ENCODE data around the gene SUPT6H. TPM values are rescaled to one million over a fixed set of nuclear protein-coding genes. Genes with fewer than 3 reads are reported as not detected.
A peak's percentile ranks its signal among the peaks of the same experiment; 100 is the strongest.

The SUPT6H gene
- total RNA-seq (100 to 1,000 TPM in 1 of 5 donors, 10 to 100 TPM in 4; 46.0 to 135 (median 89.2) TPM), polyA plus RNA-seq (10 to 100 TPM; 16.9 to 19.1 (median 17.7) TPM)
- long read RNA-seq, donor 1 = 0 reads
- long read RNA-seq, donor 2, full-length matches to known transcripts = 1 of 1 reads
- long read RNA-seq, donor 2, partial matches to known transcripts = 0 of 1 reads
- long read RNA-seq, donor 2, other reads (novel, unspliced or antisense) = 0 of 1 reads
- long read RNA-seq, donor 3, partial matches to known transcripts = 5 of 5 reads
- long read RNA-seq, donor 3, other reads (novel, unspliced or antisense) = 0 of 5 reads
- long read RNA-seq, donor 4 = 0 reads
- long read RNA-seq, donor 5, partial matches to known transcripts = 5 of 5 reads
- long read RNA-seq, donor 5, other reads (novel, unspliced or antisense) = 0 of 5 reads
- long read RNA-seq, donor 6, full-length matches to known transcripts = 1 of 16 reads
- long read RNA-seq, donor 6, partial matches to known transcripts = 15 of 16 reads
- long read RNA-seq, donor 6, other reads (novel, unspliced or antisense) = 0 of 16 reads
- long read RNA-seq, donor 7 = 0 reads
- long read RNA-seq, donor 8, partial matches to known transcripts = 0 of 6 reads
- long read RNA-seq, donor 8, other reads (novel, unspliced or antisense) = 6 of 6 reads
- long read RNA-seq, donor 9, partial matches to known transcripts = 8 of 9 reads
- long read RNA-seq, donor 9, other reads (novel, unspliced or antisense) = 0 of 9 reads
- long read RNA-seq, donor 10 = 0 reads

DNA sequence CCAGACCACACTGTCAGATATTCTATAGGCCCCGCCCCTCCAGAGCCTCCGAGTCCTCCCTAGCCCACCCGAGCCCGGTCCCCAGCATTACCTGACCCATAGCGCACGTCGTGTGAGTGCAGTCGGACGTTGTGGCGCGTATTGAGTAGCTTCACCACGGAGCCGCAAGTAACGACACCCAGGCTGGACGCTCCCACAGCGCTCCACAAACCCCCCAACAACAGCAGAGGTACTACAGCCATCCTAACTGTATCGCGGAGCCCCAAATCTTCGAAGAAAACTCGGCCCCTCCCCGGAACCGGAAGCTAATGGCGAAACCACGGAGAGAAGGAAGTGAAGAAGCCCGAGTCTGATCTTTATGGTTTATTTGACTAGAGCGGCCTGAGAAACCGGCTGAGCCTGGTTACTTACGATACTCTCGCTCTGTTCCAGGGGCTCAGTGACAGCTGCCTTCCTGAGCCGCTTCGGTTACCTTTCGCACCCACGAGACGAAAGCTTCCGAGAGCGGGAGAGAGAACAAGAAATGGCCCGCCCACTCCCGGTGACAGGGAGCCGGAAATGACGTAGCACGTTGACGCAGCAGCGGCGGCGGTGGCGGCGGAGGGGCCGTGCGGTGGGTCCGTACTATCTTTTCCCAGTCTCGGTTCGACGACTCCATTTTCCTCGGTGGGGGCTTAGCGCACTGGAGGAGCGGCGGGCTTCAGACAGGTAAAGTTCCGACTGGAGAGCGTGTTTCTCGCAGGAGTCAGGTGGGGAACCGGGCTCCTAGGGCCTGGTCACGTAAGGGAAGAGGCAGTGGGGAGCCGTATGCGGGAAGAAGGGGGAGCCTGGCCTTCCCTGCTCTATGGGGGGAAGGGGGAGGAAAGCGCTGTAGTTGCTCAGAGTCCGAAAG is at the start of gene SUPT6H, which contains the start of gene SDF2:
SUPT6H (plus strand) TSS at position 571 of the 892 bp plus-strand sequence. CDS start 11,197 bp downstream, outside the sequence.
SDF2 (minus strand) TSS at position 272 of the 892 bp plus-strand sequence; CDS start at position 242, 30 bp downstream.
- intact Hi-C loops (cut with DNase I; ENCODE audit: low total_unique reads) = no loop called here
- peak within 1 kb of the TSS; percentile 93 to 99 (median 98) for H3K27ac ChIP-seq
- peak within 1 kb of the TSS; percentile 75 to 90 (median 84) for H3K4me3 ChIP-seq
- peaks cover 22 to 60% (median 51%) of the 10 kb centered on the region in 4 donors for H3K4me1 ChIP-seq
- WGBS, 5 donors = 0 to 1% (median 0%) methylated on average over 48 to 66 of the region's 66 CpGs
- H3K36me3 ChIP-seq = peaks cover 9 to 51% (median 42%) of the 10 kb centered on the region in 4 donors
- DNase-seq = peak; percentile 93 to 97
- TF ChIP-seq POLR2AphosphoS5 (IDR thresholded peaks at IDR 0.05) (peak; percentile 71 to 96 (median 91)), POLR2A (IDR thresholded peaks at IDR 0.05) (peak in 2 of 4 donors; percentile 56 to 86), EP300 (IDR thresholded peaks at IDR 0.05) (no peak)
- H3K9me3 ChIP-seq = no peaks in the 10 kb centered on the region
- H3K27me3 ChIP-seq = no peaks in the 10 kb centered on the region

GRCh38 chr17:28612531-28612930 is 49.5 kb upstream of the SUPT6H start:
- WGBS, 5 donors = 40 to 69% (median 59%) methylated on average over 2 of the region's 2 CpGs
- no peak overlapping the region for H3K27ac ChIP-seq

GRCh38 chr17:28612936-28613872 is 48.8 kb upstream of the SUPT6H start:
- intact Hi-C loops (cut with DNase I; ENCODE audit: low total_unique reads) = no loop called here
- Histone ChIP-seq H3K36me3 (peaks cover 41 to 73% (median 68%) of the 10 kb centered on the region in 4 donors), H3K27ac (no peak overlapping the region), H3K27me3 (no peaks in the 10 kb centered on the region), H3K4me1 (peaks cover 0 to 14% (median 4%) of the 10 kb centered on the region in 4 donors), H3K4me3 (no peak overlapping the region), H3K9me3 (no peaks in the 10 kb centered on the region)
- TF ChIP-seq POLR2AphosphoS5 (IDR thresholded peaks at IDR 0.05) = no peak
- TF ChIP-seq EP300 (IDR thresholded peaks at IDR 0.05) = no peak
- TF ChIP-seq POLR2A (IDR thresholded peaks at IDR 0.05) = no peak
- TF ChIP-seq CTCF (IDR thresholded peaks at IDR 0.05) = peak in 5 of 7 experiments; percentile 31 to 62 (median 38)
- peak; percentile 33 to 63 for DNase-seq
- 62 to 79% (median 74%) methylated on average over 3 to 6 of the region's 6 CpGs for WGBS, 5 donors

More at GRCh38 chr17:28612531-28612930, 49.5 kb upstream of the SUPT6H start:
- intact Hi-C loops (cut with DNase I; ENCODE audit: low total_unique reads) = no loop called here
- no peaks in the 10 kb centered on the region for H3K9me3 ChIP-seq
- TF ChIP-seq EP300 (IDR thresholded peaks at IDR 0.05) = no peak
- TF ChIP-seq CTCF (IDR thresholded peaks at IDR 0.05) = no peak
- TF ChIP-seq POLR2A (IDR thresholded peaks at IDR 0.05) = no peak
- H3K36me3 ChIP-seq = peaks cover 34 to 66% (median 62%) of the 10 kb centered on the region in 4 donors
- no peak for DNase-seq
- H3K4me3 ChIP-seq = no peak overlapping the region
- no peaks in the 10 kb centered on the region for H3K27me3 ChIP-seq
- H3K4me1 ChIP-seq = peaks cover 0 to 14% (median 4%) of the 10 kb centered on the region in 4 donors

Data from stomach (tissue), 19 donors.